ENCODE measurements around the gene PKP1. TPM values are rescaled to one million over a fixed set of nuclear protein-coding genes. Genes with fewer than 3 reads are reported as not detected.

Gene PKP1
- total RNA-seq, 4 donors from 2014 or later = 0.18 to 0.62 TPM; not detected in 2

DNA sequence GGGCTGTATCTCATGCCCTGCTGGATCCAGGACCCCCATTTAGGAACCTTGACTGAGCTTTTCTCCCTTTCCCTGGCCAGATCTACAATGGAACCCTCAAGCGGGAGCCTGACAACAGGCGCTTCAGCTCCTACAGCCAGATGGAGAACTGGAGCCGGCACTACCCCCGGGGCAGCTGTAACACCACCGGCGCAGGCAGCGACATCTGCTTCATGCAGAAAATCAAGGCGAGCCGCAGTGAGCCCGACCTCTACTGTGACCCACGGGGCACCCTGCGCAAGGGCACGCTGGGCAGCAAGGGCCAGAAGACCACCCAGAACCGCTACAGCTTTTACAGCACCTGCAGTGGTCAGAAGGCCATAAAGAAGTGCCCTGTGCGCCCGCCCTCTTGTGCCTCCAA, 29.8 kb downstream of the PKP1 start:
- Histone ChIP-seq H3K27me3 (no peaks in the 10 kb centered on the region), H3K4me3 (no peak overlapping the region), H3K36me3 (no peaks in the 10 kb centered on the region), H3K27ac (no peak overlapping the region), H3K4me1 (no peaks in the 10 kb centered on the region), H3K9me3 (no peaks in the 10 kb centered on the region)
- DNase-seq = no peak
- intact Hi-C loops (cut with DNase I; ENCODE audit: low total_unique reads) = no loop called here
- TF ChIP-seq, protein P1, sequence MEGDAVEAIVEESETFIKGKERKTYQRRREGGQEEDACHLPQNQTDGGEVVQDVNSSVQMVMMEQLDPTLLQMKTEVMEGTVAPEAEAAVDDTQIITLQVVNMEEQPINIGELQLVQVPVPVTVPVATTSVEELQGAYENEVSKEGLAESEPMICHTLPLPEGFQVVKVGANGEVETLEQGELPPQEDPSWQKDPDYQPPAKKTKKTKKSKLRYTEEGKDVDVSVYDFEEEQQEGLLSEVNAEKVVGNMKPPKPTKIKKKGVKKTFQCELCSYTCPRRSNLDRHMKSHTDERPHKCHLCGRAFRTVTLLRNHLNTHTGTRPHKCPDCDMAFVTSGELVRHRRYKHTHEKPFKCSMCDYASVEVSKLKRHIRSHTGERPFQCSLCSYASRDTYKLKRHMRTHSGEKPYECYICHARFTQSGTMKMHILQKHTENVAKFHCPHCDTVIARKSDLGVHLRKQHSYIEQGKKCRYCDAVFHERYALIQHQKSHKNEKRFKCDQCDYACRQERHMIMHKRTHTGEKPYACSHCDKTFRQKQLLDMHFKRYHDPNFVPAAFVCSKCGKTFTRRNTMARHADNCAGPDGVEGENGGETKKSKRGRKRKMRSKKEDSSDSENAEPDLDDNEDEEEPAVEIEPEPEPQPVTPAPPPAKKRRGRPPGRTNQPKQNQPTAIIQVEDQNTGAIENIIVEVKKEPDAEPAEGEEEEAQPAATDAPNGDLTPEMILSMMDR (IDR thresholded peaks at IDR 0.05) = no peak
- no peak for TF ChIP-seq POLR2A (IDR thresholded peaks at IDR 0.05)

DNA sequence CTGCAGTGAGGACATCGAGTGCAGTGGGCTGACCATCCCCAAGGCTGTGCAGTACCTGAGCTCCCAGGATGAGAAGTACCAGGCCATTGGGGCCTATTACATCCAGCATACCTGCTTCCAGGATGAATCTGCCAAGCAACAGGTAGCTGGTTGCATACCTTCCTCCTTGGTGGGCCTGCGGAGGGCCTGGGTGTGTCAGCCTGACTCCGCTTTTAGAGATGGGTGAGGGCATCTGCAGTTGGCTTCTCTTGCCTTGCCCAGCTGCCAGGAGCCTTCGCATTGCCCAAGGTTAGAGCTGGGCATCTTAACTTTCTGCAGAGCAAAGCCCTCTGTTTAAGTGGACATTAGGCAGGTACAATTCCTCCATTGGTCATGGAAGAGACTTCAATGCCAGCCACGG, 33.2 kb downstream of the PKP1 start:
- H3K36me3 ChIP-seq = no peaks in the 10 kb centered on the region
- TF ChIP-seq, protein P1 (IDR thresholded peaks at IDR 0.05) = no peak
- no peak for TF ChIP-seq POLR2A (IDR thresholded peaks at IDR 0.05)
- DNase-seq = no peak
- H3K4me3 ChIP-seq = no peak overlapping the region
- H3K27me3 ChIP-seq = no peaks in the 10 kb centered on the region
- no peaks in the 10 kb centered on the region for H3K9me3 ChIP-seq
- no peak overlapping the region for H3K27ac ChIP-seq
- intact Hi-C loops (cut with DNase I; ENCODE audit: low total_unique reads) = no loop called here
- no peaks in the 10 kb centered on the region for H3K4me1 ChIP-seq

DNA sequence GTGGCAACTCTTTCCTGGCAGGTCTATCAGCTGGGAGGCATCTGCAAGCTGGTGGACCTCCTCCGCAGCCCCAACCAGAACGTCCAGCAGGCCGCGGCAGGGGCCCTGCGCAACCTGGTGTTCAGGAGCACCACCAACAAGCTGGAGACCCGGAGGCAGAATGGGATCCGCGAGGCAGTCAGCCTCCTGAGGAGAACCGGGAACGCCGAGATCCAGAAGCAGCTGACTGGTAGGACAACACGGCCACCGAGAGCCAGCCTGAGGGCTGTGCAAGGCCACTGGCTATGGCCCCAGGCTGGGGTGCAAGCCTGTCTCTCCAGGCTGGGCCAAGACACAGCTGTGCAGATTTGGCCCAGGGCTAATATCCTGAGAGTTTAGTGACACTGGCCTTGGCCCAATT, 34.2 kb downstream of the PKP1 start:
- Histone ChIP-seq H3K4me1 (no peaks in the 10 kb centered on the region), H3K27me3 (no peaks in the 10 kb centered on the region), H3K9me3 (no peaks in the 10 kb centered on the region), H3K4me3 (no peak overlapping the region), H3K36me3 (no peaks in the 10 kb centered on the region), H3K27ac (no peak overlapping the region)
- TF ChIP-seq POLR2A (IDR thresholded peaks at IDR 0.05) = no peak
- TF ChIP-seq, protein P1 (IDR thresholded peaks at IDR 0.05) = no peak
- no peak for DNase-seq
- intact Hi-C loops (cut with DNase I; ENCODE audit: low total_unique reads) = no loop called here

DNA sequence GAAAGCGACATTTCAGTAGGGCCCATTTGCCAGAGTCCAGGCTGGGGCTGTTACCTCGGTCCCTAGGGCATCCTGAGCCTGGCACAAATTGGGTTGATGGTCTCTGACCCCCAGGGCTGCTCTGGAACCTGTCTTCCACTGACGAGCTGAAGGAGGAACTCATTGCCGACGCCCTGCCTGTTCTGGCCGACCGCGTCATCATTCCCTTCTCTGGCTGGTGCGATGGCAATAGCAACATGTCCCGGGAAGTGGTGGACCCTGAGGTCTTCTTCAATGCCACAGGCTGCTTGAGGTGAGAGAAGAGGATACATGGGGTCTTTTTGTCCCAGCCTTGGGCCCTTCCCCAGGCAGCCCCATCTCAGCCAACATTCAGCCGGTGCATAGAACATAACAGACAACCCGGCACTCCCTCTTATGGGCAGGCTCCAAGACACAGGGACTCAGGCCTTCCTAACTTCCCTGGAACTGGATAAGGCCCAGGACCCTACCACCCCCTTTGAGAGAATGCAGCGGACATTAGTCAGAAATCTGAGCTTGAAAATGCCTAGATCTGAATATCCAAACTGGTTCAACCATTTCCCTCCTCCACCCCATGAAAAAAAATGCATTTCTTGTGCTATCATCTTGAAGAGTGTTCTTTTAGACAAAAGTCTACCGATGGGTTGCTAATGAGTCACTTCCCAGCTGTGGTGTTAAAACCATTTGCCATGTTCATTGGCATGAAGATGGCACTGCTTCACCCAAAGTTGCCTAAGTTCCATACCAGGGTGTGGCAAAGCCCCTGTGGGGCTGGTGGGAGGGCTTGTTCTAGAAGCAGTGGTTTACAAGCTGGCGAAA, 35.4 kb downstream of the PKP1 start:
- TF ChIP-seq, protein P1 (IDR thresholded peaks at IDR 0.05) = no peak
- no peak for TF ChIP-seq POLR2A (IDR thresholded peaks at IDR 0.05)
- intact Hi-C loops (cut with DNase I; ENCODE audit: low total_unique reads) = no loop called here
- H3K27ac ChIP-seq = no peak overlapping the region

DNA sequence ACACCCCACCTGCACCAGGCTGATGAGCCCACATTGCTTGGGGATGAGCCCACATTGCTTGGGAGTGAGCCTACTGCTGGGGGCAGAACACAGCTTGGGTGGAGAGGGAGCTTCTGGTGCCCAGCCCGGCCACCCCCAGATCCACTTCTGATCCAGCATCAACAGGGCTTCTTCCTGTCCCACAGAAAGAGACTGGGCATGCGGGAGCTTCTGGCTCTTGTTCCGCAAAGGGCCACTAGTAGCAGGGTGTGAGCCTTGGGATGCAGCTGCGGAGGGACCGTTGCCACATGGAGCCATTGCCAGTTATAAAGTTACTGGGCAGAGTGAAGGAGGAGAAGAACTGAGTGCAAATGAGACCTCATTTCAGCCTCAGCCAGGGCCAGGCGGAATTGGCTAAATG, 36.3 kb downstream of the PKP1 start:
- Histone ChIP-seq H3K27ac (no peak overlapping the region), H3K9me3 (no peaks in the 10 kb centered on the region), H3K36me3 (no peaks in the 10 kb centered on the region), H3K4me1 (no peaks in the 10 kb centered on the region), H3K4me3 (no peak overlapping the region), H3K27me3 (no peaks in the 10 kb centered on the region)
- intact Hi-C loops (cut with DNase I; ENCODE audit: low total_unique reads) = no loop called here
- DNase-seq = no peak
- no peak for TF ChIP-seq POLR2A (IDR thresholded peaks at IDR 0.05)
- TF ChIP-seq, protein P1 (IDR thresholded peaks at IDR 0.05) = no peak

More for the DNA sequence above, 35.4 kb downstream of the PKP1 start:
- H3K9me3 ChIP-seq = no peaks in the 10 kb centered on the region
- DNase-seq = no peak
- H3K4me1 ChIP-seq = no peaks in the 10 kb centered on the region
- no peaks in the 10 kb centered on the region for H3K27me3 ChIP-seq
- no peak overlapping the region for H3K4me3 ChIP-seq
- H3K36me3 ChIP-seq = no peaks in the 10 kb centered on the region
